Measurements from ENCODE around the gene CCDC91. TPM values are rescaled to one million over a fixed set of nuclear protein-coding genes. Genes with fewer than 3 reads are reported as not detected.

The CCDC91 gene
- total and polyA plus RNA-seq, 11 donors = 24.9 to 62.1 (median 51.8) TPM

GRCh38 chr12:28351414-28351813, 161.2 kb downstream of the CCDC91 start:
- peaks cover 0 to 11% (median 0%) of the 10 kb centered on the region in 12 donors for H3K9me3 ChIP-seq
- DNase-seq (no peak), ATAC-seq (no peak)
- peaks cover 0 to 13% (median 0%) of the 10 kb centered on the region in 12 donors for H3K4me1 ChIP-seq
- intact Hi-C loops (cut with DNase I) = no loop called here
- TF ChIP-seq POLR2A (IDR thresholded peaks at IDR 0.05) (no peak), CTCF (IDR thresholded peaks at IDR 0.05) (no peak)
- no peak overlapping the region for H3K27ac ChIP-seq
- WGBS, 4 donors = 73 to 88% (median 81%) methylated on average over 2 of the region's 2 CpGs
- peaks cover 0 to 10% (median 0%) of the 10 kb centered on the region in 9 donors for H3K36me3 ChIP-seq
- no peaks in the 10 kb centered on the region for H3K27me3 ChIP-seq
- no peak overlapping the region for H3K4me3 ChIP-seq

- DNase-seq (no peak), ATAC-seq (no peak)
- H3K9me3 ChIP-seq = peaks cover 0 to 11% (median 0%) of the 10 kb centered on the region in 12 donors
- H3K27ac ChIP-seq = no peak overlapping the region
- H3K4me3 ChIP-seq = no peak overlapping the region
- H3K27me3 ChIP-seq = no peaks in the 10 kb centered on the region
- TF ChIP-seq CTCF (IDR thresholded peaks at IDR 0.05) (no peak), POLR2A (IDR thresholded peaks at IDR 0.05) (no peak)
- intact Hi-C loops (cut with DNase I) = no loop called here
- H3K4me1 ChIP-seq = peaks cover 0 to 21% (median 0%) of the 10 kb centered on the region in 12 donors
- peaks cover 0 to 10% (median 0%) of the 10 kb centered on the region in 9 donors for H3K36me3 ChIP-seq
Observed at GRCh38 chr12:28355161-28355560, 164.9 kb downstream of the CCDC91 start.

GRCh38 chr12:28360253-28360652, 170.0 kb downstream of the CCDC91 start:
- intact Hi-C loops (cut with DNase I) = no loop called here
- peaks cover 0 to 5% (median 0%) of the 10 kb centered on the region in 9 donors for H3K36me3 ChIP-seq
- DNase-seq (peak in 2 of 5 donors; percentile 14 to 30), ATAC-seq (peak in 3 of 4 donors; percentile 58 to 74 (median 67))
- H3K27ac ChIP-seq = no peak overlapping the region
- no peaks in the 10 kb centered on the region for H3K9me3 ChIP-seq
- H3K4me1 ChIP-seq = peaks cover 0 to 12% (median 0%) of the 10 kb centered on the region in 12 donors
- H3K4me3 ChIP-seq = no peak overlapping the region
- WGBS, 4 donors = 39 to 49% (median 47%) methylated on average over 2 of the region's 2 CpGs
- no peaks in the 10 kb centered on the region for H3K27me3 ChIP-seq
- TF ChIP-seq POLR2A (IDR thresholded peaks at IDR 0.05) (no peak), CTCF (IDR thresholded peaks at IDR 0.05) (no peak)

- 94 to 100% (median 97%) methylated on average over 1 of the region's 1 CpG for WGBS, 4 donors
- H3K36me3 ChIP-seq = peaks cover 0 to 28% (median 0%) of the 10 kb centered on the region in 9 donors
- no peak for ATAC-seq
Observed at GRCh38 chr12:28367326-28367725, 177.1 kb downstream of the CCDC91 start.

More at GRCh38 chr12:28367326-28367725, 177.1 kb downstream of the CCDC91 start:
- intact Hi-C loops (cut with DNase I) = no loop called here
- H3K27ac ChIP-seq = no peak overlapping the region
- no peaks in the 10 kb centered on the region for H3K27me3 ChIP-seq
- H3K4me3 ChIP-seq = no peak overlapping the region
- H3K9me3 ChIP-seq = peaks cover 0 to 51% (median 21%) of the 10 kb centered on the region in 12 donors
- DNase-seq = no peak
- TF ChIP-seq POLR2A (IDR thresholded peaks at IDR 0.05) (no peak), CTCF (IDR thresholded peaks at IDR 0.05) (no peak)
- H3K4me1 ChIP-seq = no peaks in the 10 kb centered on the region
